Measurements from ENCODE around the gene DNAH3.
A peak's percentile ranks its signal among the peaks of the same experiment; 100 is the strongest.
"Not testable (repeated sequence)": the region's sequence is repeated elsewhere in the genome, so short reads cannot be mapped to it uniquely, and the experiment has no call there.

Gene DNAH3

DNA sequence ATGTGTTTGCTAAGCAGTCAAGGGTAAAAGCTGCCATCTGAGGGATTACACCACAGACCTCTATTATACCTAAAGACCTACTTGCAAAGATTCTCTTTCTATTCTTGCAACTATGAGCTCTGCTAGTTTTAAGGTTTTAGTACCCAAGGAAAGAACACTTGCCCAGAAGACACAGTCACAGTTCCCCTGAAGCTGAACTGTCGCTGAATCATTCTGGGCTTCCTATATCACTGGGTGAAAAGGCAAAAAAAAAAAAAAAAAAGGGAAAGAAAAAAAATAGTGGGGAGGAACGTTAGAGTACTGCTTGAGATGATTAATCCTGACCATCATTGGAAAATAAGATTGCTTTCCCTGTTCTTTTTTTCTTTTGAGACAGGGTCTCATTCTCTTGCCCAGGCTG is 212.2 kb downstream of the DNAH3 start:
- H3K27me3 Mint-ChIP-seq, result no peaks in the 10 kb centered on the region
- H3K36me3 Mint-ChIP-seq (ENCODE audit: low read depth), result no peaks in the 10 kb centered on the region
- H3K4me3 Mint-ChIP-seq, result peak overlapping the region; percentile 6
- intact Hi-C loops (cut with micrococcal nuclease), result no loop called here
- H3K27ac Mint-ChIP-seq, result peak overlapping the region; percentile 82
- H3K9me3 Mint-ChIP-seq, result no peaks in the 10 kb centered on the region
- H3K4me1 Mint-ChIP-seq (ENCODE audit: low read depth), result peaks cover 67% of the 10 kb centered on the region

DNA sequence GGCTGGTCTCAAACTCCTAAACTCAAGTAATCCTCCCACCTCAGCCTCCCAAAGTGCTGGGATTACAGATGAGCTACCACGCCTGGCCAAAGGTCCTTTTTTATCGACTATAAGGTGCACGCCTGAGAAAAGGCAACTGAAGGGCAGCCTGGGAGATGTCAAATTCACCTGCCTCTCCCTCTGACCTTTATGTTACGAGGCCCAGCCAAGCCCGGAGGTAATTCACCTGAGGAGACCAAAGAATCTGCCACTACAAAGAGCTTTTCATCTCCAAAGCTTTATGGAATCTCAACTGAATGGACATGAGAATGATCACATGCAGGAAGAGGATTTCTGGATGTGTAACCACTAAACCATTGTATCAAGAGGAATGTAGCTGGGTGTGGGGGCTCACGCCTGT is 212.9 kb downstream of the DNAH3 start:
- Mint-ChIP-seq H3K4me1 (ENCODE audit: low read depth) (peaks cover 60% of the 10 kb centered on the region), H3K4me3 (no peak overlapping the region), H3K36me3 (ENCODE audit: low read depth) (no peaks in the 10 kb centered on the region), H3K27ac (peak overlapping the region; percentile 82), H3K27me3 (no peaks in the 10 kb centered on the region), H3K9me3 (no peaks in the 10 kb centered on the region)
- intact Hi-C loops (cut with micrococcal nuclease), result no loop called here

DNA sequence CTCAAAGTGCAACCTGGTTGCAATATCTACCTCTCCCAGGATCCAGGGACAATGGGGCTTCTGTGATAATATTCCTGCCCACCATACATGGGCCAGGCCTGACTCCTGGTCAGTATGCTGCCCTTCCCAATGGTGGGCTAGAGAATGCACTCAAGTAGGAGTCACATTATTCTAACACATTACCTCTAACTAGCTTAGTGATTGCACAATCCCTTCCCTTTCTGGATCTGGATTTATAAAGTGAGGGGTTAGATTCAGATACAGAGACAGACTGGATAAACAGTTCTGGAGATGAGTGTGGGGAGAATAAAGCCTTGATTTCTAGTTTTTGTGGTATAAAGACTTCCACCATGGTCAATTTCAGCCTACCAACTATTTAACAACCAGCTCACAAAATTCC is 217.1 kb downstream of the DNAH3 start:
- intact Hi-C loops (cut with micrococcal nuclease), result no loop called here
- Mint-ChIP-seq H3K27me3 (no peaks in the 10 kb centered on the region), H3K4me1 (ENCODE audit: low read depth) (peaks cover 35% of the 10 kb centered on the region), H3K36me3 (ENCODE audit: low read depth) (no peaks in the 10 kb centered on the region), H3K4me3 (no peak overlapping the region), H3K9me3 (no peaks in the 10 kb centered on the region), H3K27ac (no peak overlapping the region)

DNA sequence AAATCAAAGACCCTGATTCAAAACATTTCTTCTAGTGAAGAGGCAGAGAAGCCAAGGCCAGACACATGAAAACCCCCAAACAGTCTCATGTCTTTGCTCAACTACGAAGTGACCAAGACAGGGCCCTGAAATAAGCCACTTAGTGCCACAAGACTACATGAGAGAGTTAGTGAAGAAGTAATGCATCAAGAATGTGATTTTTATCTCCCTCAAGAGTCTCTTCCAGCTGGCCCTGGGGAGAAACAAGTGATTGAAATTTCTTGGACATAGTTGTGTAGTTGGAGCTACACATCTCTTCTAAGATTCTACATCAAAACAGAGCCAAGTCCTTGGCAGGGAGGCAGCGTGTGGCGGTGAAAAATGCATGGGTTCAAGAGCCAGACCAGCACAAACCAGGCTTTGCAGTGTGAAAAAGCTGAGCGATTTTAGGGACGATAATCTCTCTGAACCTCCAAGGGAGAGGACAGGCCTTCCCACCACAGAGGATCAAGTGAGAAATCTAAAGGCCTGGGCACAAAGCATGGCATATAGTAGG is 219.5 kb downstream of the DNAH3 start:
- Mint-ChIP-seq H3K27ac (no peak overlapping the region), H3K9me3 (no peaks in the 10 kb centered on the region), H3K36me3 (ENCODE audit: low read depth) (no peaks in the 10 kb centered on the region), H3K27me3 (no peaks in the 10 kb centered on the region), H3K4me1 (ENCODE audit: low read depth) (peaks cover 23% of the 10 kb centered on the region), H3K4me3 (no peak overlapping the region)
- intact Hi-C loops (cut with micrococcal nuclease), result no loop called here

GRCh38 chr16:20930365-20930690 is 220.3 kb downstream of the DNAH3 start:
- Mint-ChIP-seq H3K36me3 (ENCODE audit: low read depth) (peaks cover 8% of the 10 kb centered on the region), H3K27me3 (no peaks in the 10 kb centered on the region), H3K9me3 (no peaks in the 10 kb centered on the region), H3K4me1 (ENCODE audit: low read depth) (peaks cover 23% of the 10 kb centered on the region), H3K4me3 (no peak overlapping the region), H3K27ac (no peak overlapping the region)
- intact Hi-C loops (cut with micrococcal nuclease), result no loop called here

- H3K9me3 Mint-ChIP-seq; H3K4me3 Mint-ChIP-seq; intact Hi-C loops (cut with micrococcal nuclease); H3K27me3 Mint-ChIP-seq; H3K36me3 Mint-ChIP-seq (ENCODE audit: low read depth): not testable (repeated sequence)
- H3K27ac Mint-ChIP-seq, result peak overlapping the region; percentile 10
- H3K4me1 Mint-ChIP-seq (ENCODE audit: low read depth), result peaks cover 23% of the 10 kb centered on the region
Observed at GRCh38 chr16:20929676-20930364, 220.8 kb downstream of the DNAH3 start.

DNA sequence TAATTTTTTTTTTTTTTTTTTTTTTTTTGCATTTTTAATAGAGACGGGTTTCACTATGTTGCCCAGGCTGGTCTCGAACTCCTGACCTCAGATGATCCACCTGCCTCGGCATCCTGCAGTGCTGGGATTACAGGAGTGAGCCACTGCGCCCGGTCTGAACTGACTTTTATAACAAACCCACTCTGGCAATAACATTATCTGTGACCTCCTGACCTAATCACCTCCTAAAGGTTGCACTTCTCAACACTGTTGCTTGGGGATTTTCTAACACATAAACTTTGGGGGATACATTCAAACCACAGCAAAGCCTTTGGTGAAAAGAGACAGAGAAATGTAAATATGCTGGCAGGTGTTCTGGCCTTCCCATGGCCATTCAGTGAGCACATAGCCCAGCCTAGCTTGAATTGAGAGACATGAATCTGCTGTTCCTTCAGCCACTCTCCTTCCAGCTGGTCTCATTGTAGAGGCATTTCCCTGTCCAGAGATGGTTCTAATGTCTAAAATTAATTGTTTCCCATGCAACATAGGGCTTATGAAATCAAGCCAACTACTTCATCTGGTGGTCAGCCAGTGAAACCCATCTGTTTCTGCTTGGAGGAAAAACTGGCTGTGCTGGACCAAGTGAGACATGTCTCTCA is 221.8 kb downstream of the DNAH3 start:
- H3K4me3 Mint-ChIP-seq, result no peak overlapping the region
- H3K4me1 Mint-ChIP-seq (ENCODE audit: low read depth), result peaks cover 23% of the 10 kb centered on the region
- no peak overlapping the region for H3K27ac Mint-ChIP-seq
- H3K9me3 Mint-ChIP-seq, result no peaks in the 10 kb centered on the region
- H3K36me3 Mint-ChIP-seq (ENCODE audit: low read depth), result peaks cover 10% of the 10 kb centered on the region
- intact Hi-C loops (cut with micrococcal nuclease), result no loop called here
- no peaks in the 10 kb centered on the region for H3K27me3 Mint-ChIP-seq

DNA sequence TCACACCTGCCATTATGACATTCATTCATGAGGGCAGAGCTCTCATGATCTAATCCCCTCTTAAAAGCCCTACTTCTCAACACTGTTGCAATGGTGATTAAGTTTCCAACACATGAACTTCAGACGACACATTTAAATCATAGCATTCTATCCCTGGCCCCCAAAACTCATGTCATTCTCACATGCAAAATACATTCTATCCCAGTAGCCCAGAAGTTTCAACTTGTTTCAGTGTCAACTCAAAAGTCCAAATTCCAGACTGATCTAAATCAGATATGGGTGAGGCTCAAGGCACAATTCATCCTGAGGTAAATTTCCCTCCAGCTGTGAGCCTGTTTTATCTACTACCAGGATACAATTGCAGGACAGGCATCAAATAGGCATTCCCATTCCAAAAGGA is 224.9 kb downstream of the DNAH3 start:
- H3K36me3 Mint-ChIP-seq (ENCODE audit: low read depth), result peaks cover 10% of the 10 kb centered on the region
- H3K27me3 Mint-ChIP-seq, result no peaks in the 10 kb centered on the region
- no peak overlapping the region for H3K27ac Mint-ChIP-seq

GRCh38 chr16:20923876-20924275 is 226.8 kb downstream of the DNAH3 start:
- H3K4me3 Mint-ChIP-seq, result no peak overlapping the region
- no peaks in the 10 kb centered on the region for H3K9me3 Mint-ChIP-seq
- H3K27me3 Mint-ChIP-seq, result no peaks in the 10 kb centered on the region
- intact Hi-C loops (cut with micrococcal nuclease), result no loop called here
- peaks cover 47% of the 10 kb centered on the region for H3K4me1 Mint-ChIP-seq (ENCODE audit: low read depth)
- peak overlapping the region; percentile 58 for H3K27ac Mint-ChIP-seq
- H3K36me3 Mint-ChIP-seq (ENCODE audit: low read depth), result peaks cover 10% of the 10 kb centered on the region

More for the DNA sequence above, 224.9 kb downstream of the DNAH3 start:
- Mint-ChIP-seq H3K4me1 (ENCODE audit: low read depth) (peaks cover 49% of the 10 kb centered on the region), H3K4me3 (no peak overlapping the region), H3K9me3 (no peaks in the 10 kb centered on the region)
- intact Hi-C loops (cut with micrococcal nuclease), result no loop called here

- Mint-ChIP-seq H3K4me1 (ENCODE audit: low read depth) (peaks cover 66% of the 10 kb centered on the region), H3K27ac (no peak overlapping the region), H3K36me3 (ENCODE audit: low read depth) (peaks cover 16% of the 10 kb centered on the region), H3K4me3 (no peak overlapping the region), H3K9me3 (no peaks in the 10 kb centered on the region), H3K27me3 (no peaks in the 10 kb centered on the region)
- intact Hi-C loops (cut with micrococcal nuclease), result no loop called here
Observed at GRCh38 chr16:20920799-20921198, 229.8 kb downstream of the DNAH3 start.

DNA sequence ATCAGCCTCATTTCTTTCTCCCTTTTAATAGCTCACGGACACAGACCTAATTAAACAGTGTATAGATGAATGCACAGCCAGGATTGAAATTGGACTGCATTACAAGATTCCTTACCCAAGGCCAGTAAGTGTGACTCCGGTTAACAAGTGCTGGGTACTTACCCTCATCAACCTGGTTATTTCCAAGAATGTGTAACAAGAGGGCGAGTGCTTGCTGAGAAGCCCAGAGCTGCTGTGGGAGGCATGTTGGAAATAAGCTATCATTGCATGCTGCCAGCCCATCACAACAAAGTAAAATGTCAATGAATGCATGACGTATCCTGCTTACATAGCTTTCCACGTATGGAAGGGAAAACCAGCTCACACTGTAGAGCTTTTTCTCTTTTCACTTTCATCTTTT is 230.6 kb downstream of the DNAH3 start:
- peaks cover 15% of the 10 kb centered on the region for H3K36me3 Mint-ChIP-seq (ENCODE audit: low read depth)
- no peak overlapping the region for H3K27ac Mint-ChIP-seq
- intact Hi-C loops (cut with micrococcal nuclease), result no loop called here
- peaks cover 71% of the 10 kb centered on the region for H3K4me1 Mint-ChIP-seq (ENCODE audit: low read depth)
- H3K9me3 Mint-ChIP-seq, result no peaks in the 10 kb centered on the region
- H3K27me3 Mint-ChIP-seq, result no peaks in the 10 kb centered on the region
- H3K4me3 Mint-ChIP-seq, result no peak overlapping the region

GRCh38 chr16:20918486-20919239 is 232.0 kb downstream of the DNAH3 start:
- Mint-ChIP-seq H3K4me1 (ENCODE audit: low read depth) (peaks cover 70% of the 10 kb centered on the region), H3K36me3 (ENCODE audit: low read depth) (peaks cover 15% of the 10 kb centered on the region), H3K27me3 (no peaks in the 10 kb centered on the region), H3K27ac (peak overlapping the region; percentile 79), H3K9me3 (no peaks in the 10 kb centered on the region), H3K4me3 (peak overlapping the region; percentile 20)
- intact Hi-C loops (cut with micrococcal nuclease), result loop anchor here (2.0 kb wide), 1 partner anchor 18 kb away; the partner anchor contains the start of genes DCUN1D3 and LYRM1

DNA sequence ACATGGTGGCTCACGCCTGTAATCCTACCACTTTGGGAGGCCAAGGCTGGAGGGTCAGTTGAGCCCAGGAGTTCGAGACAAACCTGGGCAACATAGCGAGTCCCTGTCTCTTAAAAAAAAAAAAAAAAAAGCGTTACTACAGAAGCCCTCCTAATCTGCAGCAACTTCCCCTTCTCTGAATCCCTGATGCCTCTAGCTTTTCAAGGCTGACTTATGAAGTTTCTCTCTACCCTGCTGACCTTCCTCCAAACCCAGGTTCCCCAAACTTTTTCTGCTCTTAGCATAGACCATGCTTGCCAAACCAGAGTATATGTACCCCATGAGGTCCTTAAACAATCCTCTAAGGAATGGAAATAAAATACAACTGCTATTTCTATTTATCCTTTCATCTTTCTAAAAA is 233.7 kb downstream of the DNAH3 start:
- Mint-ChIP-seq H3K4me3 (no peak overlapping the region), H3K27ac (peak overlapping the region; percentile 79), H3K4me1 (ENCODE audit: low read depth) (peaks cover 60% of the 10 kb centered on the region), H3K36me3 (ENCODE audit: low read depth) (peaks cover 15% of the 10 kb centered on the region), H3K27me3 (no peaks in the 10 kb centered on the region), H3K9me3 (no peaks in the 10 kb centered on the region)
- intact Hi-C loops (cut with micrococcal nuclease), result no loop called here

DNA sequence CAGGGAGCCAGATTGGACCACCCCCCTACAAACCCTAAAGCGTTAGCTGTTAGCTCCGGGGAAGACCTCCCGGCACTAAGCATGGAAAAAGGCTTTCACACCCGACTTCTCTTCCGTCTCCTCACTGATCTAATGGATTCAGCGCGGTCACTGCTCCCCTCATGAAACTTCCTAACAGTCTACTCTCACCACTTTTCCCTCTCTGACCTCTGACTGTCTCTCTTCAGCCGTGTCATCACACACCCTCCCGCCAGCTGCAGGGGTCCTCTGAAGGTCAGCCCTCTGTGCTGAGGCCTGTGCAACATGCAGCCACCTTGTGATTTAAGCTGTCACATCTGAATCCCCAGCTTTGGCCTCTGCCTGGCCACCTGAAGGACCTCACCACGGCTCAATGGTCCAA is 234.4 kb downstream of the DNAH3 start:
- Mint-ChIP-seq H3K4me3 (peak overlapping the region; percentile 13), H3K4me1 (ENCODE audit: low read depth) (peaks cover 60% of the 10 kb centered on the region)

More for the DNA sequence above, 234.4 kb downstream of the DNAH3 start:
- no peaks in the 10 kb centered on the region for H3K9me3 Mint-ChIP-seq
- H3K36me3 Mint-ChIP-seq (ENCODE audit: low read depth), result peaks cover 15% of the 10 kb centered on the region
- intact Hi-C loops (cut with micrococcal nuclease), result no loop called here
- no peaks in the 10 kb centered on the region for H3K27me3 Mint-ChIP-seq
- peak overlapping the region; percentile 79 for H3K27ac Mint-ChIP-seq

All from dendritic cell treated with granulocyte-macrophage colony-stimulating factor and Interleukin-4, amounts not matched to agents 40 ng/mL and 50 ng/mL, for 4 days (primary cell).